Epithelial cell of proximal tubule (primary cell): ENCODE results near the gene CCDC9B. TPM values are rescaled to one million over a fixed set of nuclear protein-coding genes. Genes with fewer than 3 reads are reported as not detected.
A peak's percentile ranks its signal among the peaks of the same experiment; 100 is the strongest.

Experiments
- DNase-seq: peaks from one replicate; pipeline ENCODE4 v3.0.0-alpha.2; 2011; ENCODE audit warnings: low read depth
- H3K4me3 ChIP-seq: 2 replicates; pipeline ENCODE4 v1.5.1; 2011; ENCODE audit warnings: low read depth, mild to moderate bottlenecking, low read length
- CTCF ChIP-seq: conservative IDR thresholded peaks from 2 replicates; pipeline ENCODE4 v1.5.1; 2012; ENCODE audit warnings: low read depth, mild to moderate bottlenecking, low read length
- total RNA-seq: library from RNA; depleted of rRNA; stranded (reverse); fragments of >200 nt; gene quantifications from 2 replicates; pipeline ENCODE4 v1.2.3, GENCODE V29; 2015

CCDC9B gene
- total RNA-seq, 1 donor from 2014 or later = 4.6 TPM

- DNase-seq = no peak
- no peak overlapping the region for H3K4me3 ChIP-seq
- no peak for TF ChIP-seq CTCF
These were observed 41.2 kb upstream of the CCDC9B start for GRCh38 chr15:40381818-40382529.

GRCh38 chr15:40380636-40381035 lies 39.9 kb upstream of the CCDC9B start:
- no peak for TF ChIP-seq CTCF
- no peak overlapping the region for H3K4me3 ChIP-seq
- DNase-seq = no peak

- no peak overlapping the region for H3K4me3 ChIP-seq
- TF ChIP-seq CTCF = no peak
- DNase-seq = peak; percentile 82
These were observed 39.1 kb upstream of the CCDC9B start for GRCh38 chr15:40379853-40380252.

- TF ChIP-seq CTCF = no peak
- no peak overlapping the region for H3K4me3 ChIP-seq
- no peak for DNase-seq
These were observed 38.6 kb upstream of the CCDC9B start for GRCh38 chr15:40379374-40379773.

GRCh38 chr15:40377606-40378005 lies 36.9 kb upstream of the CCDC9B start:
- no peak for TF ChIP-seq CTCF
- no peak overlapping the region for H3K4me3 ChIP-seq
- DNase-seq = no peak

- H3K4me3 ChIP-seq = no peak overlapping the region
- TF ChIP-seq CTCF = no peak
- DNase-seq = no peak
These were observed 32.2 kb upstream of the CCDC9B start for GRCh38 chr15:40372981-40373380.

GRCh38 chr15:40369971-40370370 lies 29.2 kb upstream of the CCDC9B start:
- DNase-seq = no peak
- TF ChIP-seq CTCF = no peak

More at GRCh38 chr15:40369971-40370370, 29.2 kb upstream of the CCDC9B start:
- no peak overlapping the region for H3K4me3 ChIP-seq
